Astrocyte (in vitro differentiated cells and primary cell): ENCODE measurements around the gene TMEM31. TPM values are rescaled to one million over a fixed set of nuclear protein-coding genes. Genes with fewer than 3 reads are reported as not detected.
A peak's percentile ranks its signal among the peaks of the same experiment; 100 is the strongest.

ENCODE experiments used
- DNase-seq: peaks from one replicate; pipeline ENCODE4 v3.0.0-alpha.2; 2010; ENCODE audit warnings: low read depth
- FAIRE-seq: peaks from 2 replicates; lab custom pipeline; 2011; peaks lifted over from hg19 to GRCh38; lab: Jason Lieb, UNC
- H2AFZ ChIP-seq: 2 replicates; pipeline ENCODE4 v1.6.0; 2012; ENCODE audit warnings: low read depth, low read length, inconsistent platforms
- H3K27ac ChIP-seq: 2 replicates; pipeline ENCODE4 v1.5.1; 2011; ENCODE audit warnings: low read depth, low read length, inconsistent platforms
- H3K27me3 ChIP-seq: 2 replicates; pipeline ENCODE4 v1.6.0; 2011; ENCODE audit warnings: low read length, inconsistent platforms; ENCODE audit not compliant: insufficient read depth
- H3K36me3 ChIP-seq: 2 replicates; pipeline ENCODE4 v1.5.1; 2011; ENCODE audit warnings: low read length, inconsistent platforms; ENCODE audit not compliant: insufficient read depth
- H3K4me1 ChIP-seq: 2 replicates; pipeline ENCODE4 v1.5.1; 2011; ENCODE audit warnings: low read length, inconsistent platforms; ENCODE audit not compliant: insufficient read depth
- H3K4me2 ChIP-seq: 2 replicates; pipeline ENCODE4 v1.6.0; 2012; ENCODE audit warnings: low read length, inconsistent platforms
- H3K4me3 ChIP-seq: 2 replicates; pipeline ENCODE4 v1.5.1; 2011; ENCODE audit warnings: low read depth, mild to moderate bottlenecking, low read length, inconsistent platforms; ENCODE audit not compliant: insufficient read depth
- H3K79me2 ChIP-seq: 2 replicates; pipeline ENCODE4 v1.6.0; 2012; ENCODE audit warnings: mild to moderate bottlenecking, low read length, inconsistent platforms; ENCODE audit not compliant: insufficient read depth
- H3K9ac ChIP-seq: 2 replicates; pipeline ENCODE4 v1.6.0; 2012; ENCODE audit warnings: mild to moderate bottlenecking, low read length, inconsistent platforms
- H3K9me3 ChIP-seq: 2 replicates; pipeline ENCODE4 v1.5.1; 2012; ENCODE audit warnings: low read depth, mild to moderate bottlenecking, low read length, inconsistent platforms; ENCODE audit not compliant: insufficient read depth
- H4K20me1 ChIP-seq: 2 replicates; pipeline ENCODE4 v1.6.0; 2012; ENCODE audit warnings: low read length, inconsistent platforms; ENCODE audit not compliant: insufficient read depth
- H3K27ac Mint-ChIP-seq: one replicate; pipeline ENCODE4 v1.8.0; 2021; ENCODE audit warnings: mild to moderate bottlenecking, mixed read lengths; ENCODE audit not compliant: unreplicated experiment
- H3K27me3 Mint-ChIP-seq: one replicate; pipeline ENCODE4 v1.8.0; 2021; ENCODE audit warnings: low read depth, mixed read lengths; ENCODE audit not compliant: unreplicated experiment
- H3K36me3 Mint-ChIP-seq: one replicate; pipeline ENCODE4 v1.8.0; 2021; ENCODE audit warnings: low read depth, mixed read lengths; ENCODE audit not compliant: unreplicated experiment
- H3K4me1 Mint-ChIP-seq: one replicate; pipeline ENCODE4 v1.8.0; 2021; ENCODE audit warnings: low read depth, mixed read lengths; ENCODE audit not compliant: unreplicated experiment
- H3K4me3 Mint-ChIP-seq: one replicate; pipeline ENCODE4 v1.8.0; 2021; ENCODE audit warnings: mild to moderate bottlenecking, moderate library complexity, mixed read lengths; ENCODE audit not compliant: unreplicated experiment
- H3K9me3 Mint-ChIP-seq: one replicate; pipeline ENCODE4 v1.8.0; 2021; ENCODE audit warnings: mild to moderate bottlenecking, mixed read lengths; ENCODE audit not compliant: unreplicated experiment
- EZH2 ChIP-seq: IDR thresholded peaks from 2 replicates; pipeline ENCODE4 v1.6.1; 2012; ENCODE audit warnings: mild to moderate bottlenecking, low read length, inconsistent platforms; ENCODE audit not compliant: insufficient read depth
- total RNA-seq: library from RNA; stranded (reverse); gene quantifications from 2 replicates; pipeline ENCODE4 v1.2.1, GENCODE V29; 2021
- TF ChIP-seq, protein P1 (sequence below): IDR thresholded peaks from 2 replicates; pipeline ENCODE4 v1.5.1; 2011; ENCODE audit warnings: low read depth, mild to moderate bottlenecking, inconsistent platforms, low read length, moderate library complexity; ENCODE audit not compliant: insufficient read depth

TMEM31 gene
- total RNA-seq, 1 donor from 2014 or later, result 0.43 TPM

DNA sequence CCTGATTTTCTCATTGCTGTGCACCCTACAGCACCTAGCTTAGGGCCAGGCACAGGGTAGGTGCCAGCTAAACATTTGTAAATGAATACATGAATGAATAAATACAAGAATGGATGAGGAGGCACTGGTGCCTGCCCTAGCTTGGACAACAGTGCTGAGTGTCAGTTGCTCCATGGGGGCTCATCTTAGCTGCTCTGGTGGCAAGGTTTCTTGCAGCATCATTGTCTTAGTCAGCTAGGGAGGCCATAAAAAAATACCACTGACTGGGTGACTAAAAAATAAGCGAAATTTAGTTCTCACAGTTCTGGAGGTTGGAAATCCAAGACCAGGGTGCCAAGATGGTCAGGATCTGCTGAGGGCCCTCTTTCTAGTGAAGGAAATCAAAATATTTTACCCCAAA lies 31.2 kb downstream of the TMEM31 start:
- H3K27me3 ChIP-seq, result no peaks in the 10 kb centered on the region
- peak; percentile 5 for FAIRE-seq
- H3K9me3 ChIP-seq, result no peaks in the 10 kb centered on the region
- H3K4me3 ChIP-seq, result no peak overlapping the region
- Mint-ChIP-seq H3K4me1 (no peaks in the 10 kb centered on the region), H3K4me3 (no peak overlapping the region), H3K36me3 (no peaks in the 10 kb centered on the region), H3K9me3 (peaks cover 2% of the 10 kb centered on the region), H3K27me3 (no peaks in the 10 kb centered on the region), H3K27ac (no peak overlapping the region)
- no peak overlapping the region for H3K27ac ChIP-seq
- H3K4me1 ChIP-seq, result no peaks in the 10 kb centered on the region
- H2AFZ ChIP-seq, result no peak overlapping the region
- H3K9ac ChIP-seq, result no peak overlapping the region
- H3K36me3 ChIP-seq, result no peaks in the 10 kb centered on the region
- H3K79me2 ChIP-seq, result no peaks in the 10 kb centered on the region
- no peak overlapping the region for H3K4me2 ChIP-seq
- H4K20me1 ChIP-seq, result no peaks in the 10 kb centered on the region
- no peak for DNase-seq
- TF ChIP-seq, protein P1, sequence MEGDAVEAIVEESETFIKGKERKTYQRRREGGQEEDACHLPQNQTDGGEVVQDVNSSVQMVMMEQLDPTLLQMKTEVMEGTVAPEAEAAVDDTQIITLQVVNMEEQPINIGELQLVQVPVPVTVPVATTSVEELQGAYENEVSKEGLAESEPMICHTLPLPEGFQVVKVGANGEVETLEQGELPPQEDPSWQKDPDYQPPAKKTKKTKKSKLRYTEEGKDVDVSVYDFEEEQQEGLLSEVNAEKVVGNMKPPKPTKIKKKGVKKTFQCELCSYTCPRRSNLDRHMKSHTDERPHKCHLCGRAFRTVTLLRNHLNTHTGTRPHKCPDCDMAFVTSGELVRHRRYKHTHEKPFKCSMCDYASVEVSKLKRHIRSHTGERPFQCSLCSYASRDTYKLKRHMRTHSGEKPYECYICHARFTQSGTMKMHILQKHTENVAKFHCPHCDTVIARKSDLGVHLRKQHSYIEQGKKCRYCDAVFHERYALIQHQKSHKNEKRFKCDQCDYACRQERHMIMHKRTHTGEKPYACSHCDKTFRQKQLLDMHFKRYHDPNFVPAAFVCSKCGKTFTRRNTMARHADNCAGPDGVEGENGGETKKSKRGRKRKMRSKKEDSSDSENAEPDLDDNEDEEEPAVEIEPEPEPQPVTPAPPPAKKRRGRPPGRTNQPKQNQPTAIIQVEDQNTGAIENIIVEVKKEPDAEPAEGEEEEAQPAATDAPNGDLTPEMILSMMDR, result no peak
- no peak for TF ChIP-seq EZH2

DNA sequence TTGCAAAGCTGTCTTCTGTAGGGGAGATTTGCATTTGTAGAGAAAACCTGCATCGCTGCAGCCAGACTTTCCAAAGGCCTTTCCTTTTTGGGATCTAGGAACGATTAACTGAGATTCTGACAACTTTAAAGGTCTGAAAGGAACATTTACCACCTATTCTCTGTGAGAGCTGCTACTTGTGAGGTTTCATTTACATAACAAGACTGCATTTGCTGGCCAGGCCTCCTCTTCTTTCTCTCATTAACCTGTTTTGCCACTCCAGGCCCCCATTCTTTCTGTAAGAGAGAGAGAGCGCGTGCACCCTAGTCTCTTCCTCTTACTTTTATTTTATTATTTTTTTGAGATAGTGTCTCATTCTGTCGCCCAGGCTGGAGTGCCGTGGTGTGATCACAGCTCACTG lies 31.6 kb downstream of the TMEM31 start:
- H3K9me3 ChIP-seq, result no peaks in the 10 kb centered on the region
- Mint-ChIP-seq H3K4me3 (no peak overlapping the region), H3K36me3 (no peaks in the 10 kb centered on the region), H3K27me3 (no peaks in the 10 kb centered on the region), H3K9me3 (peaks cover 3% of the 10 kb centered on the region), H3K4me1 (no peaks in the 10 kb centered on the region), H3K27ac (no peak overlapping the region)
- FAIRE-seq, result no peak
- TF ChIP-seq, protein P1, result no peak
- no peak for TF ChIP-seq EZH2
- H2AFZ ChIP-seq, result no peak overlapping the region
- H3K27me3 ChIP-seq, result no peaks in the 10 kb centered on the region
- H3K27ac ChIP-seq, result no peak overlapping the region
- H3K9ac ChIP-seq, result no peak overlapping the region
- H3K36me3 ChIP-seq, result no peaks in the 10 kb centered on the region
- H3K4me2 ChIP-seq, result no peak overlapping the region
- H4K20me1 ChIP-seq, result no peaks in the 10 kb centered on the region
- H3K79me2 ChIP-seq, result no peaks in the 10 kb centered on the region
- no peaks in the 10 kb centered on the region for H3K4me1 ChIP-seq
- DNase-seq, result no peak
- no peak overlapping the region for H3K4me3 ChIP-seq

DNA sequence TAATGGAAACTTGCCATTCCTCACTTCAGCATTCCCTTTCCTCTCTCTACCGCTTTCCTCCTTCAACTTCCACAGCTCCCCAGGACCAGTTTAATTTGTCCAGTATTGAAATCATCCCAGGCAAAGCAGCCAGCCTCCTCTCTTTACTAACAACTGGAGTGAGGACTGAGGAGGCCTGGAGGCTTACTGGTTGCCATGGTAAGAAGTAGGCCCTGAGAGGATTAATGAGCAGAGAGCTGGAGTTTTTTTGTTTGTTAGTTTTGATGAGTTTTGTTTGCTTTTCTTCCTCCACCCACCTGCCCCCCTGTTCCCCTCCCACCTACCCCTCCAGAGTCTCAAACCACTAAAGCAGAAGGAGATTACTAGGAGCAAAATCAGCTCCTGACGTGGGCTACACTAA lies 36.5 kb downstream of the TMEM31 start:
- Mint-ChIP-seq H3K4me1 (no peaks in the 10 kb centered on the region), H3K36me3 (no peaks in the 10 kb centered on the region), H3K27ac (no peak overlapping the region), H3K9me3 (peaks cover 3% of the 10 kb centered on the region), H3K4me3 (no peak overlapping the region), H3K27me3 (peaks cover 1% of the 10 kb centered on the region)
- Histone ChIP-seq H4K20me1 (no peaks in the 10 kb centered on the region), H3K9me3 (no peaks in the 10 kb centered on the region), H3K27ac (no peak overlapping the region), H3K27me3 (no peaks in the 10 kb centered on the region), H3K4me3 (no peak overlapping the region), H2AFZ (no peak overlapping the region), H3K79me2 (no peaks in the 10 kb centered on the region), H3K4me2 (no peak overlapping the region), H3K36me3 (no peaks in the 10 kb centered on the region), H3K4me1 (no peaks in the 10 kb centered on the region), H3K9ac (no peak overlapping the region)
- FAIRE-seq (no peak), DNase-seq (no peak)
- TF ChIP-seq, protein P1, result no peak
- TF ChIP-seq EZH2, result no peak
